Stimulated activated naive CD4-positive, alpha-beta T cell treated with Interleukin-2 at 50 U/mL for 16 hours (primary cell): ENCODE data around the gene TMEM87A.

ENCODE experiments used
- DNase-seq: peaks from one replicate; lab custom pipeline; 2025; lab: John Stamatoyannopoulos, UW

Gene TMEM87A

GRCh38 chr15:42203891-42204290, 69.3 kb downstream of the TMEM87A start:
- DNase-seq, result no peak

DNA sequence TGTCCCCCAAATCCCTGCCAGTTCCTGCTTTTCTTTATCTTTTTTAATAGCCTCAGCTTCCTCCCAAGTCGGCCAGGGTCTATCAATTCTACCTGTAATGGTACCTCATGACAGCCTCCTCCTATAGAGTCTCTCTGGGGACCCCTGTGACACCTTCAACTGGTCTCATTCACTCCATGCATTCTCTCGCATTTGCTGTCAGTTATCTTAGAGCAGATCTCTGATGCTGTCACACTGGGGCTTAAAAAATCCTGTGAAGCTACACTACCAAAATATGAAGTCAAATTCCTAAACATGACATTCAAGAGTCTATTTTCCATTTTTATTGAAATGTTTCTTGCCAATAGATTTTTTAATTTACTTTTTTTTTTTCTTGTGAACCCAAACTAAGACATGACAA, 70.6 kb downstream of the TMEM87A start:
- DNase-seq, result no peak

GRCh38 chr15:42201801-42202200, 71.4 kb downstream of the TMEM87A start:
- DNase-seq, result no peak

- DNase-seq, result no peak
Observed at GRCh38 chr15:42199126-42199525, 74.1 kb downstream of the TMEM87A start.

DNA sequence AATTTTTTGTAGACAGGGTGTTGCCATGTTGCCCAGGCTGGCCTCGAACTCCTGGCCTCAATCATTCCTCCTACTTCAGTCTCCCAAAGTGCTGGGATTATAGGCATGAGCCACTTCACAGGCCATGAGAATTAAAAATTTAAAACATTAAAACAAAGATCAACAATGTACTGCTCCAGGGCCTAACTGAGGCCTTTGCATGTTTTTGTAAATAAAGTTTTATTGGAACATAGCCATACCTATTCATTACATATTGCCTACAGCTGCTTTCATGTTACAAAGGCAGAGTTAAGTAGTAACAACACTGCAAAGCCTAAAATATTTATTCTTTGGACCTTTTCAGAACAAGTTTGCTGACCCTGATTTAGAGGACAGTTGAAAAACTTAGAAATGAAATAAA, 74.7 kb downstream of the TMEM87A start:
- no peak for DNase-seq

- no peak for DNase-seq
Observed at GRCh38 chr15:42194513-42194912, 78.7 kb downstream of the TMEM87A start.

DNA sequence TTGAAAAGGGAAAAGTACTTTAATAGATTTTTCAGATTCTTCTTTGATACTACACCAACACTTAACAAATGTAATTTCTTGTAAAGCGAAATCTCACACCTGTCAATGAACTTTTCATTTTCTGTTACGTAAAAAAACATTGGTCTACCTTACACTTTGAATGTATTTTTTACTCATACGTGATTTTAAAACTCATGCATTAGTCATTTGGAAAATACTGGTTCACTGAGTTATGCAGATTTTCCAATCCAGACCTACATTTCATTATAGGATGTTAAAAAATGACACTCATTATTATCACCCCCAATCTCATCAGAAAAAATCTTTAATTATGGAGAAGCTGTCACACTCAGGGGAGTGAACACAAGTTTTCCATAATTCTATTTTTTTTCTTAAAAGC, 79.8 kb downstream of the TMEM87A start:
- DNase-seq, result no peak

DNA sequence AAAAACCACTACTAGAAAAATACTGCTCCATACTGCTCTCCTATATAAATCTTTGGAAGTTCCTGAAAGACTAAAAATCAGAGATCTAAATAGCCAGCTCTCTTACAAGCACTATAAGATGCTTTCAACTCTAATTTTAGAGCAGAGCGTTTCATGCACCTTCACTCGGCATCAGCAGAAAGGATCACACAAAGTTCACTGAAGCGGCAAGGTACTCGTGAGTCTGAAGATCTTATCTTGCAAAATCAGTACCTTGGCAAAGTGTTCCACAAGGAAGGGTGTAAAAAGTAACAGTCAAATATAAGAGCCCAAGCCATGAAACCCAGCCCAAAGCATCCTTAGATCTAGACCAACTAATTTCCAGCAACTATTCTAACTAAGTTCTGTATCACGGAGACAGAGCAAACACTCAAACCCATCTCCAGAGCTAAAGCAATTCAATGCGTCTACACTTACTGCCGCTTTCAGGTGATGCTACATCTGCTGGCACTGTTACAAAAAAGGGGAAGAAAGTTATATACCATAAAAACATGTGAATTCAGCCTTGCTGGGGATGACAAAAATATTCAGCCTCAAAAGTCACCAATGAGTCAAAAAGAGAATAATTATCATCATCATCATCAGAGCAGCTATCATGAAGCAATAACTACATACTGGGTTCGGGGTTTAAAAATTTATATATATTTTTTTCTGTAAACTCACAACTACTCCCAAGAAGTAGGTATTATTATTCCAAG, 81.5 kb downstream of the TMEM87A start:
- DNase-seq, result no peak

DNA sequence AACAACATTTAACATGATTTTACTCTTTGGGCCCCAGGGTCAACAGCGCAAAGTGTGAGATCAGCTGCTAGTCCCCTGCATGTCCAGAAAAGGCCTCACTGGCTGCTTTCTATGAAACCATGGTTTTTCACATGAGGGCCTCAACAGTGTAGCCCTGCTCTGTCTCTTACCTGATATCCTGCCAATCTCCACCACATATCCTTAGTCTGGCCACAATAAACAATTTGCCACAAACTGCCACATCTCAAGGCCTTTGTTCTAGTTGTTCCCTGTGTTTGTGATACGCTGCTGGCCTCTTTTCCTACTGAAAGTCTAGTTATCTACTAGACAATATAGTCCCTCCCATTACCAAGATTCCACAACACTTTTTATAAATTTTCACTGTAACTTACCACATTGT, 82.9 kb downstream of the TMEM87A start:
- no peak for DNase-seq

DNA sequence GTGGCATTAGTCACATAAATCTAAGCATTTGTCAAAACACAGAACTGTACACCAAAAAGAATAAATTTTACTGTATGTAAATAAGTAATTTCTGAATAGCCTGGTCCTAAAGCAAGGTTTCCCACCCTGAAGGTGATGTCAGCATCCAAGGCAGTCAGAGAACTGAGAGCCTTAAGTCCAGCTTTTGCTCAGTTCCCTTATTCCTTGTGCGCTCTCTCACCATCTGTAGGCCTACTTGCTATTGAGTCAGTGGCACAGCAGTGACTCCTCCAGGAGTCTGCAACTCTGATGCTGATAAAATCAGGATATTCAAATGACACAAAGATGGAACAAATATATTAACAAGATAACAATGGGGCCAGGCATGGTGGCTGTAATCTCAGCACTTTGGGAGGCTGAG, 87.4 kb downstream of the TMEM87A start:
- DNase-seq, result no peak

GRCh38 chr15:42184736-42185135, 88.5 kb downstream of the TMEM87A start:
- no peak for DNase-seq

GRCh38 chr15:42184296-42184695, 88.9 kb downstream of the TMEM87A start:
- DNase-seq, result no peak

DNA sequence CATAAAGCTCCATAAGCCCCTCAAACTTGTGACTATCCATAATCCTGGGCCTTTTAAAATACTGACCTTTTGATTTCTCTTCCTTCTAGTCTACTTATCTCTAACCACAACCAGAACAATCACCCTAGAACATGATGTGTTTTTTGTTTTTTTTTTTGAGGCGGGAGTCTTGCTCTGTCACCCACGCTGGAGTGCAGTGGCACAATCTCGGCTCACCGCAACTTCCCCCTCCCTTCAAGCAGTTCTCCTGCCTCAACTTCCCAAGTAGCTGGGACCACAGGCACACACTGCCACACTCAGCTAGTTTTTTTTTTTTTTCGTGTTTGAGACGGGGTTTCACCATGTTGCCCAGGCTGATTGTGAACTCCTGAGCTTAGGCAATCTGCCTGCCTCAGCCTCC, 90.3 kb downstream of the TMEM87A start:
- DNase-seq, result no peak

GRCh38 chr15:42182328-42182886, 90.8 kb downstream of the TMEM87A start:
- no peak for DNase-seq

- no peak for DNase-seq
Observed at GRCh38 chr15:42178056-42178455, 95.2 kb downstream of the TMEM87A start.

- no peak for DNase-seq
Observed at GRCh38 chr15:42175671-42176070, 97.6 kb downstream of the TMEM87A start.

DNA sequence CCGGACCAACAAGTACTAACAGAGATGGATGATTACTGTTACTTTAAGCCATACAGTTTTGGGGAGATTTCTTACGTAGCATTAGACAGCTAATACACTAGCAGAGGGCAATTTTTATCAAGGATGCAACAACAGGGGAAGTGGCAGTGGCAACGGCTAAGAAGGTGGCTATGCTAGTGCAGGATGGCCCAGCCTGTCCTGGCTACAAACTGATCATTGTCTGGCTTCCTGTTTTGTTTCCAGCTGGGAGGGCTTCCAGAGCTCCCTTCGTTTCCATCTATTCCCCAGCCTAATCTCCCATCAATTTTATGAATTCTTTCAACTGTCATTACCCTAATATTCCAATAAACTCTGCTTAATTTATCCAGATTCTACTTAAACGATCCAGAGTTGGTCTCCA, 100.8 kb downstream of the TMEM87A start:
- DNase-seq, result no peak

DNA sequence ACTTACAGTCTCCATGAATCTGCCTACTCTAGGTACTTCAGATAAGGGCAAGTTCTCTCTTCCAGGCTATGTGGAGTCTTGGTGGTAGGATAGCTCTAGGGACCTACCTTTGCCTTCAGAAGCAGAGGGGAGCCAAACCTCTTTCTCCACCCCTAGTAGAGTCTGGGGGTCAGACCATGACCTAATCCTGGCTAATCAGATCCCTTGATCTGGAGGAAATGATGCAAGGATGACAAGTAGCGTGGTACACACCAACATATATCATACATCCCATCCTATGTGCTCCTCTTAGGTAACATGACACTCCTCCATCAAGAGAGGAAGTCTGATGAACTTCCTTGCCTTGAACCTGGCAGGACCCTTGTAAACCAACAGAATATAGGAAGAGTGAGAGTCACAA, 101.4 kb downstream of the TMEM87A start:
- no peak for DNase-seq

DNA sequence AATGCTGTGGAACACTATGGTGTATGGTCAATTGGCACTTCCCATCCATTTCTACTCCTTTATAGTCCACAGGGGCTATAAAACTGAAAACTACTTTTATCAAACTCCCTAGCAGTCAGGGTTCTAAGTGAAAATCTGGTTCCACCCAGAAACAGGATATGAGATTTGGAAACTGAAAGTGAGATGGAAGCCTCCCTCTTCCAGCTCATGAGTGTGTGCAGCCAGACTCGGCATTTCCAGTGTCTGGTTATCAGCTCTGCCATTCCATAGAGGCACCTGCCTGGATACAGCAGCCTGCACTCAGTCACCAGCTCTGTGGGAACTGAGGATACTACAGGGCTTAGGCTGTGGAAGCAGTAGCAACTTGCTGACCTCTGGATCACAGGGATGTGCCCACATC, 102.1 kb downstream of the TMEM87A start:
- DNase-seq, result no peak

- no peak for DNase-seq
Observed at GRCh38 chr15:42166225-42166940, 106.8 kb downstream of the TMEM87A start.

DNA sequence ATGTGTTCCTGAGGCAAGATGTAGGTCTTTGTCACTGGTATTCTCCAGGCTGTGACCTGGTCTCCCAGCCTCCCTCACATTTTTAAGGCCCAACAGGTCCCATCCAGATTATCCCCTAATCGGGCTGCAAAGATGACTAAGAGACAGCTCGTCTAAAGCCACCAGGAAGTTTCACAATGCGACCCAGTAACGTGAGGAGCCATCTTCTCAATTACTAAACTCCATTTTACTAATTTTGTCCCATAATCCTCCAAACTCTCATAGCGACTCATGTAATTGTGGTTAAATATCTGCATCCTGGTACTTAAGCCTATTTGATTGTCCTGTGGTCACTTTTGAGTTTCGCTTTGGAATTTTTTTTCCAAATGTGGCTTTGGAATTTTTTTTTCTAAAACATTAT, 108.1 kb downstream of the TMEM87A start:
- no peak for DNase-seq

GRCh38 chr15:42163947-42164550, 109.2 kb downstream of the TMEM87A start:
- no peak for DNase-seq

DNA sequence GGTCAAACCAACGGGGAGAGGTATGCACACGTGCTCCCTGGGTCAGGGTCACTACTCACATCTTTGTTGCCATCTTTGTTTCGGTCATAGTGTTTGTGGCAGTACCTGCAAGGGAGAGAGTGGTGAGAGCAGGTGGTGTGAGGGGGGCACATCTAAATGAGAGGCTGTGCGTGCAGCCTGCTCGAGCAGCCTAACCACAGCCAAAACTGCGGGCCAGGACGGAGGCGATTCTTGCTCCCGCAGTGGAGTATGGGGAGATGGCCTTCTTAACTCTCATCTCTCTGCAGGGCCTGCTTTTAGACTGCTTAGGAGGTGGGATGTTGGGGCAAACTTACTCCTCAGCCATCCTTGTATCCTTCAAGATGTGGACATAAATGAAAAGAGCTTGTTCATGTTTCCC, 109.9 kb downstream of the TMEM87A start:
- no peak for DNase-seq
